Fibroblast of lung (primary cell): ENCODE data around the gene LMAN1L. TPM values are rescaled to one million over a fixed set of nuclear protein-coding genes. Genes with fewer than 3 reads are reported as not detected.

Source experiments
- DNase-seq, 2 donors: peaks; one replicate each; pipeline versions ENCODE4 v3.0.0 to v3.0.0-alpha.2; 2010; ENCODE audit warnings: low read depth in 2 of 2
- H2AFZ ChIP-seq: 2 replicates; pipeline ENCODE4 v1.5.1; 2012; ENCODE audit warnings: low read length, control low read depth, inconsistent platforms
- H3K27ac ChIP-seq: 2 replicates; pipeline ENCODE4 v1.5.1; 2011; ENCODE audit warnings: low read length, control low read depth; ENCODE audit not compliant: insufficient read depth
- H3K27me3 ChIP-seq: 2 replicates; pipeline ENCODE4 v1.5.1; 2011; ENCODE audit warnings: mild to moderate bottlenecking, low read length; ENCODE audit not compliant: control insufficient read depth, insufficient read depth
- H3K36me3 ChIP-seq: 2 replicates; pipeline ENCODE4 v1.5.1; 2011; ENCODE audit warnings: low read length; ENCODE audit not compliant: control insufficient read depth, insufficient read depth
- H3K4me1 ChIP-seq: 2 replicates; pipeline ENCODE4 v1.5.1; 2011; ENCODE audit warnings: low read length; ENCODE audit not compliant: control insufficient read depth, insufficient read depth; ENCODE audit errors: extremely low read depth
- H3K4me2 ChIP-seq: 2 replicates; pipeline ENCODE4 v1.5.1; 2011; ENCODE audit warnings: low read length, control low read depth; ENCODE audit not compliant: insufficient read depth; ENCODE audit errors: extremely low read depth
- H3K4me3 ChIP-seq, 4 experiments: fragments of 200-600 bp in 1 of 4; sonication (generic) in 1 of 4; replicated peaks in 1 of 4; 2 replicates each; pipeline ENCODE4 v1.5.1; 2011 to 2016; ENCODE audit warnings: low read length in 4 of 4, low read depth in 3 of 4, mild to moderate bottlenecking in 3 of 4, control low read depth in 2 of 4, inconsistent platforms in 1 of 4, mixed read lengths in 1 of 4; ENCODE audit not compliant: insufficient read depth in 1 of 4; ENCODE audit errors: control extremely low read depth in 1 of 4
- H3K79me2 ChIP-seq: 2 replicates; pipeline ENCODE4 v1.5.1; 2012; ENCODE audit warnings: mild to moderate bottlenecking, low read length, inconsistent platforms; ENCODE audit not compliant: control insufficient read depth, insufficient read depth
- H3K9ac ChIP-seq: 2 replicates; pipeline ENCODE4 v1.5.1; 2011; ENCODE audit warnings: mild to moderate bottlenecking, low read length, control low read depth; ENCODE audit not compliant: insufficient read depth
- H3K9me3 ChIP-seq: 2 replicates; pipeline ENCODE4 v1.5.1; 2012; ENCODE audit warnings: low read depth, low read length; ENCODE audit not compliant: control insufficient read depth, insufficient read depth
- H4K20me1 ChIP-seq: 2 replicates; pipeline ENCODE4 v1.5.1; 2011; ENCODE audit warnings: low read length; ENCODE audit not compliant: control insufficient read depth, insufficient read depth; ENCODE audit errors: extremely low read depth
- CTCF ChIP-seq, 2 donors: IDR thresholded peaks in 1 of 2; conservative IDR thresholded peaks in 1 of 2; 1 replicate in 1 of 2; 2 replicates in 1 of 2; pipeline ENCODE4 v1.5.1; 2011 to 2012; ENCODE audit warnings: low read length in 2 of 2, control low read depth in 1 of 2, inconsistent platforms in 1 of 2, low read depth in 1 of 2, mild to moderate bottlenecking in 1 of 2
- EZH2 ChIP-seq: IDR thresholded peaks from 2 replicates; pipeline ENCODE4 v1.5.1; 2012; ENCODE audit warnings: low read length, control low read depth, mild to moderate bottlenecking; ENCODE audit errors: missing control alignments
- polyA plus RNA-seq, 2 donors: library from polyadenylated mRNA; depleted of rRNA in 1 of 2; stranded (reverse) in 1 of 2; unstranded in 1 of 2; fragments of >200 nt; gene quantifications; 2 replicates each; pipeline ENCODE4 v1.2.1, GENCODE V29; 2011 to 2012; ENCODE audit warnings: missing spikeins in 1 of 2
- total RNA-seq: library from RNA; depleted of rRNA; stranded (reverse); fragments of >200 nt; gene quantifications from 2 replicates; pipeline ENCODE4 v1.2.1, GENCODE V29; 2014

LMAN1L gene
- total and polyA plus RNA-seq, 2 donors (not counting 1 experiment from before 2014, with no cell fraction given), result not detected

DNA sequence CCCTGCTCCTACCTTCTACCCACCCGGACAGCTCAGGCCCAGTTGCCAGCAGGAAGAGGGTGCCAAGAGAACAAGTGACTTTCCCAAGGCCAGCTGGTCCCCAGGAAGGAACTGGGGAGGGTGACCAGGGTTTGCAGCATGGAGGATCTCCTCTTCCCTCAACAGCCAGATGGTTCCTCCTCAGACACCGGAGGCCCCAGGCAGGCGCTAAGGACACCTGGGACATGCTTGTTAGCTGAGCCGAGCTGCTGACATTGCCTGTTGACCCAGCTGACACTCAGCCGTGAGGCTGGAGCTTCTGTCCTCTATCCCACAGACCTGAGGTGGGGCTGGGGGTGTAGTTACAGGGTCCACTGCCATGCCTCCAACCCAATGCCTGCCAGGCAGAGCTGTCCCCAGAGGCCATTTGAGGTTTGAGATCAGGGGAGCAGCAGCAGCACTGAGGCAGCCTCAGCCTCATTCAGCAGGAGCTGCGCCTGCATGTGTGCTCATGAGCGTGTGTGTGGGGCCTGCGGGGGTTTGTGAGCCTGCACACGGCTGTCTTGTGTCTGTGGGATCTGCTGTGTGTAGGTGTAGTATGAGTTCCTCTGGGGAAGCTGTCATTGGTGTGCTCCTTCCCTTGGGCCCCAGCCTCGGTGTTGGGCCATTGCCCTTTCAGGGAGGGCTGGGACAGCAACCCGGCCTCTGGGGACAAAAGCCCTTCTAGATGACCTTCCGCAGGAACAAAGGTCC, 20.9 kb downstream of the LMAN1L start:
- Histone ChIP-seq H4K20me1 (no peaks in the 10 kb centered on the region), H3K4me3 (no peak overlapping the region), H3K9ac (no peak overlapping the region), H2AFZ (no peak overlapping the region), H3K79me2 (no peaks in the 10 kb centered on the region), H3K4me1 (no peaks in the 10 kb centered on the region), H3K36me3 (no peaks in the 10 kb centered on the region), H3K27me3 (no peaks in the 10 kb centered on the region), H3K9me3 (no peaks in the 10 kb centered on the region), H3K4me2 (no peak overlapping the region), H3K27ac (no peak overlapping the region)
- DNase-seq, result no peak
- TF ChIP-seq CTCF (conservative IDR thresholded peaks at IDR 0.05 in 1 of 2, IDR thresholded peaks at IDR 0.05 in 1 of 2; ENCODE audit: low read depth in 1 of 2, low read length in 2 of 2) (no peak), EZH2 (no peak)

DNA sequence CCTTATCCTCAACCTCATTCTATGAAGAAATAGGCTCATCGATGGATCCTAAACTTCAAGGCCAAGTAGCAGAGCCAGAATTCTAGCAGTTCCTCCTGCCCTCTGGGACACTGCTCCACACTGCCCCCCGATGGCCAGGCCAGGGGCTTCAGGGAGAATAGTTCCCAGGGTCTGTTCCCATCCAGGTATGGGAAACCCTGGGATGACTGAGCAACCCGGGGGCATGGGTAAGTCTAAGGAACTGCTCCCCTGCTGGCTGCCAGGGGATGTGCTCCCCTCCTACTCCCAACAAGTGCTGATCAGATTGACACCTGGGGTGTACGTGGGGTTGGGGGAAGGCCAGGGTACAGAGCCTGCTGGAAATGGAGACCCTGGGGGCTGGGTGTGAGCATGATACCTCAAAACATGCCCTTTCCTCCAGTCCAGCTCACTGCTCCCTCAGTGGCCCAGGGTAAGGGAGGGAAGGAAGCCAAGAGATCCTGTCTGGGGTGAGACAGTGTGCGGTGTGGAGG, 22.7 kb downstream of the LMAN1L start:
- H3K79me2 ChIP-seq, result no peaks in the 10 kb centered on the region
- H2AFZ ChIP-seq, result no peak overlapping the region

DNA sequence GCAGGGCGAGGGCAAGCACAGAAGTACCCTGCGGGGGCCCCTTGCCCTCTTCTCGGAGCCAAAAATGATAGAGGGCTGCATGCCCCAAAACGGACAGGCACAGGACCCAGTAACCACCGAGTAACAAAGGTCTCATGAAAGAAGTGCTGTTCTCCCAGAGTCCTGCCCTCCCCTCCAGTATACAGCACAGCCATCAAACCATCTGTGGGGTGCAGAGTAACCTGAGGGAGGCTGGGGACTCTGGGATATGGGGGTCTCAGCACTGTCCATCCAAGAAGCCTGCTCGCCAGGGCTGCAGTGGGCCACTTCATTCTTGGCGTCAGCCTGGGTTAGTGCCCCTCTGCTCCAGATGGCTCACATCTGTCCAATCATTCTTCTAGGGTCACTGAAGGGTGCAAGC, 24.2 kb downstream of the LMAN1L start:
- Histone ChIP-seq H2AFZ (no peak overlapping the region), H3K4me2 (no peak overlapping the region), H3K4me1 (no peaks in the 10 kb centered on the region), H3K79me2 (no peaks in the 10 kb centered on the region), H3K36me3 (no peaks in the 10 kb centered on the region), H3K9ac (no peak overlapping the region), H3K4me3 (no peak overlapping the region), H4K20me1 (no peaks in the 10 kb centered on the region), H3K27me3 (no peaks in the 10 kb centered on the region), H3K27ac (no peak overlapping the region), H3K9me3 (no peaks in the 10 kb centered on the region)
- TF ChIP-seq EZH2, result no peak
- TF ChIP-seq CTCF (conservative IDR thresholded peaks at IDR 0.05 in 1 of 2, IDR thresholded peaks at IDR 0.05 in 1 of 2; ENCODE audit: low read depth in 1 of 2, low read length in 2 of 2), result no peak
- DNase-seq, result no peak

More for the DNA sequence above, 22.7 kb downstream of the LMAN1L start:
- H3K27me3 ChIP-seq, result no peaks in the 10 kb centered on the region
- H3K4me3 ChIP-seq, result no peak overlapping the region
- no peaks in the 10 kb centered on the region for H4K20me1 ChIP-seq
- DNase-seq, result peak; percentile 23 to 48
- no peak overlapping the region for H3K4me2 ChIP-seq
- TF ChIP-seq CTCF (conservative IDR thresholded peaks at IDR 0.05 in 1 of 2, IDR thresholded peaks at IDR 0.05 in 1 of 2; ENCODE audit: low read depth in 1 of 2, low read length in 2 of 2) (peak; percentile 73 to 86), EZH2 (no peak)
- no peaks in the 10 kb centered on the region for H3K9me3 ChIP-seq
- no peak overlapping the region for H3K9ac ChIP-seq
- H3K36me3 ChIP-seq, result no peaks in the 10 kb centered on the region
- H3K27ac ChIP-seq, result no peak overlapping the region
- H3K4me1 ChIP-seq, result no peaks in the 10 kb centered on the region
